22Rv1 (cell line): Measurements from ENCODE around the gene CHST3.

Source experiments
- ZFX ChIP-seq: fragments of 450-650 bp; IDR thresholded peaks from 2 replicates; pipeline ENCODE4 v1.6.1; 2017; ENCODE audit warnings: antibody characterized with exemption, borderline replicate concordance
- TF ChIP-seq, protein P1 (sequence below): fragments of 450-650 bp; IDR thresholded peaks from 2 replicates; pipeline ENCODE4 v1.5.1; 2017; ENCODE audit warnings: mild to moderate bottlenecking

DNA sequence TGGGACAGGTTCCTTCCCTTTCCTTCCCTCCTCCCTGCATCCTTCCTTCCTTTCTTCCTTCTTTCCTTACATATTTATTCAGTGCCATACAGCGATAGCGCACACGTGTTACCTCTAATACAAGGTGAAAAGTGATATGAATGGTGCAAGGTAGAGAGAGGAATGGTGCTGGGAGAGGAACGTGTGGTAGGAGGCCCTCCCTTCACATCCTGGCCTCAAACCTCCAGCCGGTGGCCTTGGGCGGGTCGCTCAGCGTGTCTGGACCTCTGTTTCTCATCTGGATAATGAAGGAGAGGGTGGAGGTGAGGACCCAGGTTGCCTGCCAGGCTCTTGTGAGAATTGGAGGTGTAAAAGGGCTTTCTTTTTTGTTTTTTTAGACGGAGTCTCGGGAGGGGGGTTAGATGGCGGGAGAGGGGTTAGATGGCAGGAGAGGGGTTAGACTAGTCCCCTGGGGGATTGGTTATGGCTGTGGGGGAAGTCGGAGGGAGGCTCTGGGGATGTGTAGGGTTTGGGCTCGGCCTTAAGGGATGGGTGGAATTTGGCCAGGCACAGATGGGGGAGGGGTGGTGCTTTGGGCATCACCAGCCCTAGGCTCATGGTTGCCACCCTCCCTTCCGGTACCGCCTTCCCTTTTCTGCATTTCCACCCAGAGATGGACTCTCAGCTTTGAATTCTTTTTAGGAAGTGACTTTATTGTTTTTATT is 14.9 kb downstream of the CHST3 start:
- TF ChIP-seq, protein P1, sequence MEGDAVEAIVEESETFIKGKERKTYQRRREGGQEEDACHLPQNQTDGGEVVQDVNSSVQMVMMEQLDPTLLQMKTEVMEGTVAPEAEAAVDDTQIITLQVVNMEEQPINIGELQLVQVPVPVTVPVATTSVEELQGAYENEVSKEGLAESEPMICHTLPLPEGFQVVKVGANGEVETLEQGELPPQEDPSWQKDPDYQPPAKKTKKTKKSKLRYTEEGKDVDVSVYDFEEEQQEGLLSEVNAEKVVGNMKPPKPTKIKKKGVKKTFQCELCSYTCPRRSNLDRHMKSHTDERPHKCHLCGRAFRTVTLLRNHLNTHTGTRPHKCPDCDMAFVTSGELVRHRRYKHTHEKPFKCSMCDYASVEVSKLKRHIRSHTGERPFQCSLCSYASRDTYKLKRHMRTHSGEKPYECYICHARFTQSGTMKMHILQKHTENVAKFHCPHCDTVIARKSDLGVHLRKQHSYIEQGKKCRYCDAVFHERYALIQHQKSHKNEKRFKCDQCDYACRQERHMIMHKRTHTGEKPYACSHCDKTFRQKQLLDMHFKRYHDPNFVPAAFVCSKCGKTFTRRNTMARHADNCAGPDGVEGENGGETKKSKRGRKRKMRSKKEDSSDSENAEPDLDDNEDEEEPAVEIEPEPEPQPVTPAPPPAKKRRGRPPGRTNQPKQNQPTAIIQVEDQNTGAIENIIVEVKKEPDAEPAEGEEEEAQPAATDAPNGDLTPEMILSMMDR: no peak
- no peak for TF ChIP-seq ZFX
